ENCODE measurements around the gene SPTLC2. TPM values are rescaled to one million over a fixed set of nuclear protein-coding genes. Genes with fewer than 3 reads are reported as not detected.
A peak's percentile ranks its signal among the peaks of the same experiment; 100 is the strongest.

SPTLC2 gene
- total RNA-seq, 1 experiment from 2014 or later, result 32.6 TPM

DNA sequence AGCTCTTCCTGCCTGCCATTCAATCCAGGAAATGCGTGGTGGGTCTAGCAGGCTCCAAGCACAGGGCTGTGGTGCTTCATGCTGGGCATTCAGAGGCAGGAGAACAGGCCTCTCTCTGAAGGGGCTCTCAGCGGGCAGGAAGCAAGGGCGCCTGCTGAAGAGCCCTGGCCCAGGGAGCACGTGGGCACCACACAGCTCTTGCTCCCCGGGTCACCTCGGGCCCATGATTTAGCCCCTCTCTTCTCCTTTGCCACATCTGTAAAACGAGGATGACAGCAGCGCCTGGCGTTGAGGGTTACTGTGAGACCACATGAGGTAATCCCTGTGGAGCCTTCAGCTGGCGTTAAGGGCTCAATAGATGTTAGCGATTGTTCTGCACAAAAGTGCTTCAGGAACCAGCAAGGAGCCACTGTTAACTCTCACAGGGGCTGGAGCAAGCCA lies 37.6 kb upstream of the SPTLC2 start:
- peak overlapping the region in 2 of 3 experiments; percentile 21 to 66; a peak in 3 of 7 replicates for H3K27ac Mint-ChIP-seq
- peaks cover 21 to 24% of the 10 kb centered on the region in 2 experiments for H3K4me1 Mint-ChIP-seq
- H3K27me3 ChIP-seq (ENCODE audit: insufficient read depth, low read length), result no peaks in the 10 kb centered on the region
- no peaks in the 10 kb centered on the region for H3K79me1 ChIP-seq (ENCODE audit: insufficient read depth, low read depth, low read length, poor library complexity, severe bottlenecking)
- no peaks in the 10 kb centered on the region for H3K9me3 ChIP-seq (ENCODE audit: control insufficient read depth, low read depth, low read length)
- peaks cover 0 to 3% (median 0%) of the 10 kb centered on the region in 3 experiments; a peak in 1 of 7 replicates for H3K36me3 Mint-ChIP-seq (ENCODE audit: insufficient read depth in 1 of 3, low read depth in 3 of 3)
- TF ChIP-seq CTCF (conservative IDR thresholded peaks at IDR 0.05), result no peak
- no peak overlapping the region for H2BK20ac ChIP-seq (ENCODE audit: low read depth, low read length, poor library complexity, severe bottlenecking)
- H3K9ac ChIP-seq (ENCODE audit: extremely low read depth, insufficient read length, low read length), result no peak overlapping the region
- H3T11ph ChIP-seq (ENCODE audit: low read length), result no peak overlapping the region
- no peak overlapping the region for H2AFZ ChIP-seq (ENCODE audit: low read length)
- peak; percentile 45 for DNase-seq
- H4K20me1 ChIP-seq (ENCODE audit: control insufficient read depth, insufficient read depth, insufficient read length), result no peaks in the 10 kb centered on the region
- no CpG with 5 or more reads among the region's 11 CpGs for WGBS (ENCODE audit: extremely low coverage, insufficient read length, low lambda C conversion rate)
- H3K56ac ChIP-seq (ENCODE audit: insufficient read length, low read depth, low read length), result no peak overlapping the region
- H3K79me2 ChIP-seq (ENCODE audit: insufficient read depth, low read length), result no peaks in the 10 kb centered on the region
- H3K9me3 Mint-ChIP-seq, result no peaks in the 10 kb centered on the region; a peak in 1 of 5 replicates
- H3K4me3 Mint-ChIP-seq, result peak overlapping the region in 1 of 2 experiments; percentile 71; a peak in 2 of 5 replicates
- no peak overlapping the region for H2BK15ac ChIP-seq (ENCODE audit: low read depth, low read length)
- H3K4me2 ChIP-seq (ENCODE audit: insufficient read depth, insufficient read length, low read length), result no peak overlapping the region
- H3K4me1 ChIP-seq (ENCODE audit: insufficient read depth, low read length), result no peaks in the 10 kb centered on the region
- H4K5ac ChIP-seq (ENCODE audit: insufficient read length, low read depth, low read length), result no peak overlapping the region
- no peaks in the 10 kb centered on the region for H3K23me2 ChIP-seq (ENCODE audit: insufficient read length, low read depth, low read length, poor library complexity, severe bottlenecking)
- H3K27ac ChIP-seq (ENCODE audit: insufficient read length, low read depth, low read length), result no peak overlapping the region
- no peak overlapping the region for H2BK120ac ChIP-seq (ENCODE audit: low read depth, low read length, poor library complexity, severe bottlenecking)
- H2AK5ac ChIP-seq (ENCODE audit: insufficient read length, low read length), result no peak overlapping the region
- no peak overlapping the region for H3K14ac ChIP-seq (ENCODE audit: insufficient read depth, low read length)
- no peak overlapping the region for H3K4ac ChIP-seq (ENCODE audit: low read depth, low read length)
- peaks cover 2% of the 10 kb centered on the region for H3K27me3 Mint-ChIP-seq (ENCODE audit: low read depth)
- H4K8ac ChIP-seq (replicated peaks; ENCODE audit: insufficient read length, low read depth, low read length), result no peak overlapping the region
- H4K91ac ChIP-seq (ENCODE audit: insufficient read length, low read depth, low read length), result no peak overlapping the region
- H2BK12ac ChIP-seq (ENCODE audit: insufficient read length, low read depth, low read length), result no peak overlapping the region
- H3K18ac ChIP-seq (ENCODE audit: insufficient read length, low read depth, low read length), result no peak overlapping the region
- no peak overlapping the region for H2BK5ac ChIP-seq (ENCODE audit: insufficient read length, low read length)
- no peak overlapping the region for H3K23ac ChIP-seq (ENCODE audit: insufficient read length, low read depth, low read length)
